ENCODE data around the gene NT5C1B.

- TF ChIP-seq, protein P1, sequence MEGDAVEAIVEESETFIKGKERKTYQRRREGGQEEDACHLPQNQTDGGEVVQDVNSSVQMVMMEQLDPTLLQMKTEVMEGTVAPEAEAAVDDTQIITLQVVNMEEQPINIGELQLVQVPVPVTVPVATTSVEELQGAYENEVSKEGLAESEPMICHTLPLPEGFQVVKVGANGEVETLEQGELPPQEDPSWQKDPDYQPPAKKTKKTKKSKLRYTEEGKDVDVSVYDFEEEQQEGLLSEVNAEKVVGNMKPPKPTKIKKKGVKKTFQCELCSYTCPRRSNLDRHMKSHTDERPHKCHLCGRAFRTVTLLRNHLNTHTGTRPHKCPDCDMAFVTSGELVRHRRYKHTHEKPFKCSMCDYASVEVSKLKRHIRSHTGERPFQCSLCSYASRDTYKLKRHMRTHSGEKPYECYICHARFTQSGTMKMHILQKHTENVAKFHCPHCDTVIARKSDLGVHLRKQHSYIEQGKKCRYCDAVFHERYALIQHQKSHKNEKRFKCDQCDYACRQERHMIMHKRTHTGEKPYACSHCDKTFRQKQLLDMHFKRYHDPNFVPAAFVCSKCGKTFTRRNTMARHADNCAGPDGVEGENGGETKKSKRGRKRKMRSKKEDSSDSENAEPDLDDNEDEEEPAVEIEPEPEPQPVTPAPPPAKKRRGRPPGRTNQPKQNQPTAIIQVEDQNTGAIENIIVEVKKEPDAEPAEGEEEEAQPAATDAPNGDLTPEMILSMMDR (IDR thresholded peaks at IDR 0.05): no peak
- TF ChIP-seq POLR2AphosphoS5 (IDR thresholded peaks at IDR 0.05) (no peak), EP300 (IDR thresholded peaks at IDR 0.05; ENCODE audit: low read depth) (no peak)
These were observed 34.4 kb upstream of the NT5C1B start for GRCh38 chr2:18623782-18624181.

Measured in transverse colon (tissue), 4 donors.